Skin of body (tissue), 2 donors: Measurements from ENCODE around the gene SIVA1. TPM values are rescaled to one million over a fixed set of nuclear protein-coding genes. Genes with fewer than 3 reads are reported as not detected.
"Not testable (repeated sequence)": the region's sequence is repeated elsewhere in the genome, so short reads cannot be mapped to it uniquely, and the experiment has no call there.

Experiments
- DNase-seq: peaks from one replicate; lab custom pipeline; 2025; lab: John Stamatoyannopoulos, UW
- total RNA-seq: library from RNA; depleted of rRNA; stranded (reverse); fragments of >200 nt; gene quantifications from one replicate; pipeline ENCODE4 v1.2.3, GENCODE V29; 2014

The SIVA1 gene
- total RNA-seq, 1 donor from 2014 or later = 40.1 TPM

DNA sequence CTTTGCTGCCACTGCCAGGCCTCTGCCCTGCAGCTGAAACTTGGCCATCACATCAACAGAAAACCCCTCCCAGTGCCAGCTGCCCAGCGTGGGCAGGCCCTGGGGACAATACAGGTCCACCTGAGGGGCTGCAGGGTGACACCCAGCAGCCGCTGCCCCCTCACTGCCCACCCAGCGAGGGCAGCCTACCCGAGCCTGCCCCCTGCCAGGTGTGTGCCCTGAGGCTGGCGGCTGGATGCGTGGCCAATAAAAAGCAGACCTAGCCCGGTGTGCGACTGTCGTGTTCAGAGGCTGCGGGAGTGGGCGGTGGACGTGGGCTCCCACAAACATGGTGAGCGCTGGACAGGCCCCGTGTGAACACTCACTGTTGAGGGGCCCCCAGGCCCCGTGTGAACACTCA is 33.6 kb upstream of the SIVA1 start:
- DNase-seq = no peak

DNA sequence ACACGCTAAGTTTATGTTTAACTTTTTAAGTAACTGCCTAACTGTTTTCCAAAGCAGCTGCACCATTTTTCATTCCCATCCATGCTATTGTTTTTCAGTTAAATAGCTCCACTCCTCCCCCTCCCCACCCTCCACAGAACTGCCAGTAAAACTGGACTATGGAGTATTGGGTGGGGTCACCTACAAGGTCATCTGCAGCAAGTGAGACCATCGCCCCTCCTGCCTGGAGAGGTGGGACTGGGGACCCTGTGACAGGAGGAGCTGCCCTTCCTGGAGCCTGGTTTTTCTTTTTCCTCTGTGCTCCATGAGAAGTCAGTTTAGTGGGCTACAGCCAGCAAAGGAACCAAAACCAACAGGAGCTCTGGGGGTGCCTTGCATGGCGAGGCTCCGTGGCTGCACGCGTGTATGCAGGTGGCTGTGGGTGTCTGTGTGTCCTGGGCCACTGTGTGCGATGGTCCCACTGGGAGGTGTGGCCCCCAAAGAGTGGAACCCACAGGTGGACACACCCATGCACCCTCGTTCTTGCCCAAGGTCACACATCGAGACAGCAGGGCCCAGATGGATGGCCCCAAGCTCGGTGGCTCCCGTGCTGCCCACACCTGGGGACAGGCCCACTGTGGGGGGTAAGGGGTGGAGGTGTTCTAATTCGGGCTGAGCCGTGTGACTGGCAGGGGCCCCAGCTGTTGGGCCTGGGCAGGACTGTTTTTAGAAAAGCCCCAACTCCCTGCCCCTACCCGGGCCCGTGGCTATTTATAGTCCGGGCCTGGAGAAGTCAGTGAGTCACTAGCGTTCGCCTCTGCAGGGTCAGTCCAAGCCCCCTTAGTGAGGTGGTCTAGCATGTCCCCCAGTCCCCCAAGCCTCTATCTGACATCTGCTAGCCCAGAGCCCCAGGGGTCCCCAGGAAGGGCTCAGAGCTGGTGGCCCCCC is 31.2 kb upstream of the SIVA1 start:
- no peak for DNase-seq

DNA sequence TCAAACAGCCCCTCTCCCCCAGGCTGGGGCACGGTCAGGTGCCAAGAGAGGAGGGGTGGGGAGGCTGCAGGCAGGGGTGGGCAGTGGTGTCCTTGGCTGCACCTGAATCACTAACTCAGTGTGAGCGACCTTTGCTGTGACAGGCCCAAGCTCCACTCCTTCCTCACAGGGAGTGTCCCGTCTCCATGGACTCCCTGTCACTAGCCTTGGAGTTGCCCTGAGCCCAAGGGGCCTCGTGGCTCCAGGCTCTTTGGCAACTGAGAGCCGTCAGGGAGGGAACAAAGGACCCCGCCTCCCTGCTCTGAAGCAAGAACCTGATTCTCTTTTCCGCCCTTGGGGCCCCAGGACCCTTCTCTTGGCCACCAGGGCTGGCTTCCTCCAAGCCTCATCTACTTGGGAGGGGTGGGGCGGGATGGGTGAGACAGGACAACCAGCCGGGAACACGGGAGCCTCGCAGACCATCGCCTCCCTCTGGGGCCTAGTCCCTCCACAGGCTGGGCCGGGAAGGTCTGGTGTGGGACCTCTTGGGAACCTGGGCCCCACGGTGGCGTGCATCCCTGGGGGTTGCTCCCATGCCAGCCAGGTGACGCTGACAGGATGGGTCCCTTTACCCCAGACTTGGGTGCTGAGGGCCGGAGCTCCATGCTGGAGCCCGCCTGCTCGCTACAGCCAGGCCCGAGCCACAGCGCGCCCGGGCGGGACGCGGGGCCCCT is 29.9 kb upstream of the SIVA1 start:
- DNase-seq = no peak

DNA sequence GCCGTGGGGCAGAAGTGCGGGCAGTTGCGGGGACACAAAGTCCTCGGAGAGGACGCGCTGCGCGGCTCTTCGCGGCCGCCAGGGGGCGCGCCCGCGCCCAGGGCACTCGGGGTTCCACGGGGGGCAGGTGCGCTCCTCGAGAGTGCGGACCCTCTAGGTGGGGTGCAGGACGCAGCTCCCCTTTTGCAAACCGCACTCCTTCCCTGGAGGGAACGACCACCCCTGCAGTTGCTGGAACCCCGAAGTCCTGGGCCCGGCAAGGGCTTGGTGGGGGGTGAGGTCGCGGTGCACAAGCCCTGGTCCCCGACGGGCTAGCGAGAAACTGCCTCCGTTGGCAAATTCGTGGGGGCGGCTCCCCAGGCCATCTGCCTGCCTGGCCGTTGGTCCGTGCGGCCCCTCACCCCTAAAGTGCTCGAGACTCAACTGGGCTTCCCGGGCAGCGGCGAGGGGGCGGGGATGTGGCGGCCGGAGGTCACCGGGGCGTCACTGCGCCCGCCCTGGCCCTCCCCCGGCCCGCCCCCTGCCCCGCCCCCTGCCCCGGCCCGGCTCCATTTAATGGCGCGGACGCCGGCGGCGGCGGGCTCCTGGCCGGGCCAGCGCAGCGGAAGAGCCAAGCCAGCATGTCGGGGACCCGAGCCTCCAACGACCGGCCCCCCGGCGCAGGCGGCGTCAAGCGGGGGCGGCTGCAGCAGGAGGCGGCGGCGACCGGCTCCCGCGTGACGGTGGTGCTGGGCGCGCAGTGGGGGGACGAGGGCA is 29.1 kb upstream of the SIVA1 start, which contains the start of gene ADSS1:
TSS of gene ADSS1 (plus strand) at position 579 of the 756 bp plus-strand sequence. CDS start at position 621, 42 bp downstream.
- DNase-seq = no peak

DNA sequence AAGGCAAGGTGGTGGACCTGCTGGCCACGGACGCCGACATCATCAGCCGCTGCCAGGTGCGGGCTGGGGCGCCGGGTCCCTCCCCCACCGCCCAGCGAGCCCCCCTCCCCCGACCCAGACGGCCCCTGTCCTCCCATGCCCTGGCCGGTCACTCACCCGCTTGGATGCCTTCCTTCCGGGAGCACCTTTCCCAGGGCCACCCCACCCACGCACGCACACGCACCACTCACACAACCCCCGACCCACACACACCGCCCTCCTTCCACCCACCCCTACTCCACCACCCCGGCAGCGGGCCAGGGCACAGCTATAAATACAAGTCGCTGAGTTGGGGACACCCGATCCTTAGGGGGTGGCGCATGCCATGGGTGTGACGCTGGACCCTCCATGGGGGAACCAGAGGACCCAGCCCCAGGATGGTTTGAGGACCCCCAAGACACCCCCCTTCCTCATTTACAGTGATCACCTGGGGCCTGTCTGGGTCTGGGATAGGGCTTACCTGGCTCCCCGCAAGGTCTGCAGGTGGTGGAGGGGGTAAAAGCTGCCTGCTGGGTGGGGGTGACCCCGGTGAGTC is 28.5 kb upstream of the SIVA1 start:
- DNase-seq = no peak

DNA sequence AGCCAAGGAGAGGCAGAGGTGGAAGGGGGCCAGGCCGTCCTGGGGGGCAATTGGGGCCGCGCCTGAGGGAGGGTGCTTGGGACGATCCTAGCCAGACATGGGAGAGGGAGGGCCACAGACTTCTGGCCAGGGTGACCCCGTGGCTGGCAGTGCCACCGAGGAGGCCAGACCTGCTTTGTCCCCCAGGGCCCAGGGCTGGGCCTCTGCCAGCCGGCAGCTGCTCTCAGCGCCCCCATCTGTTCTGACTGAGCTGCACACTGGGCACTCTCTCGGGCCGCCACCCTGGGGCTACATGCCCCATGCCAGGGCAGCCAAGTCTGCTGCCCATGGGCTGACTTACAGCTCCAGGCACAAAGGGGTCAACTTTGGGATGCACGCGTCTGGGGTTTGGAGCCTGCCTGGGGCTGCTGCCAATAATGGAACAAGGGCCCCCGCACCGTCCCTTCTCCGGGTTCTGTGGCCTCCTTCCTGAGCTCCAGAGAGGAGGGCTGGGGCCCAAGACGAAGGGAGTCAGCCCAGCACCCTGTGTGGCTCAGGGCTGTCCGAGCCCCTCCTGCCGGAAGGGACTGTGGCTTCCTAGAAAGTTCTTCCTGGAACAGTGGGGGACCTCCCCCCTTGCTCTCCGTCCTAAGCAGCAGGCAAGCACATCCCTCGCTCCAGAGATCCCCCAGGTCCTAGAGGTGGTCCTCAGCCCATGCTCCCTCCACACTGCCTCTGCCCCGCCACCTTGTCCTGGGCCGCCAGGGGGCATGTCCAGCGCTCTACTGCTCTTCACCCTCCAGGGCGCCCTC is 27.8 kb upstream of the SIVA1 start:
- peak; percentile 25 for DNase-seq

DNA sequence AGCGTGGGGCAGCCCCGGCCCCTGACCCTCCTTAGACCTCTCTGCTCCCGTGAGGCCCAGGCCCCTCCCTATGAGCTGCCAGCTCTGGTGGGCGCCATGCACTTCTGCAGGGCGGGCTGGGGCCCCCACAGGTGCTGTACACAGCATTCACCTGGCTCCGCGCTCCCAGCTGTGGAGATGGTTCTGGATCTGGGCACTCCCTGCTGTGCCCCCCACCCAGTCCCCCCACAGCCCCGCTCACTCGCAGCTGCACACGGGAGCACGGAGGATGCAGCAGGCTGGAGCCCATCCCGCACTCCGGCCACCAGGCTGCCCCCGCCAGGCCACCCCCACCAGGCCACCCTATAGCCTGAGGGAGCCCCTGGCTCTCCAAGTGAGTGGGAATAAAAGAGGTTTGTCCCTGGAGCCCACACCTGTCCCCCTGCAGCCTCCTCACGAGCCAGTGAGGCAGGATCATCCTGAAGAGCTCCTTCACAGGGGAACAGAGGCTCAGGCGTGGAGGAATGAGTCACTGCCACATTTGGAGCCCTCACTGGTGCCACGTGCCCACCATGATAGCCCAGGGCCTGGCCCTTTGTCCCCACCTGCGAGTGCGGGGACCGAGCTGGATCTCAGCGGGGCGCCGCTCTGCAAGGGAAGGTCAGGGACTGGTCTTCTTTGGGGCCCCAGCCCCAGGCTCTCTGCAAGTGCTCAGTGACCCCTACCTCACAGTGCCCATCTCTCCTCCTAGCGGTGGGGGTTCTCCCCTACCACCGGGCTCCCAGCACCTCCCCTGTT is 27.0 kb upstream of the SIVA1 start:
- no peak for DNase-seq

DNA sequence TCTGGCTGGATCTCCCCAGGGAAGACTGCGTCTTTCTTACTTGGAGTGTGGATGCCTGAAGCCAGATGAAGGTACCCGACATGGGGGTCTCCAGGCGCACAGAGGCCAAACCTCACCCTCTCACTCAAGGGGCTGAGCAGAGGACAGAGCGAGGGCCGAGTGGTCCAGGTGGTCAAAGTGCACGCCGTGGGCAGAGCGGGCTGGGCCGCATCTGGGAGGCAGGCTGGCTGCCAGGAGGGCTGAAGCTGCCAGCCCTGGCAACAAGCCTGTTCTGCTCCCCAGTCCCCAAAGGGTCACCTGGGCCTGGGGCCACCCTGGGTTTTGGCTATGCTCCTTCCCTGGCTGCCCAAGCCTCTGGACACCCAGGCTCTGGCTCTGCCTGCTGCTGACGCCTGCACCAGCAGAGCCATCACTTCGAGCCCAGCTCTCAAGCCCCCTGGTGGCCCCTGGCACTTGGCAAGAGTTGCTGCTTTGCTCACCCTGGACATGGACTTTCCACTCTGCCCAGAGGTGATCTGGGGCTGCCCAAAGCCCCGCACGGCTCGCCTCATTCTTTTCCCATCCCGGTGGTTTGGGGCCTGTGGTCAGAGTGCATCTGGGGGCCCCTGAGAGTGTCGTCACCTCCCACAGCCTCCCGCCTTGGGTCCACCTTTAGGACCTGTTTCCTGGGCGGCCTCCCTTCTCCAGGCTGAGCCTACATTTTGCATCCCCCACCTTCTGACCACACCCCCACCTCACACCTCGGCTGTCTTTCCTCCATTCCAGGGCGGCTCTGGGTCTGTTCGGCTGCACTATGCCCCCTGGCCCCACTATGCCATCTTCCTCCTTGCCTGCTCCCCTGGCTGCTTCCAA is 26.1 kb upstream of the SIVA1 start:
- DNase-seq = no peak

DNA sequence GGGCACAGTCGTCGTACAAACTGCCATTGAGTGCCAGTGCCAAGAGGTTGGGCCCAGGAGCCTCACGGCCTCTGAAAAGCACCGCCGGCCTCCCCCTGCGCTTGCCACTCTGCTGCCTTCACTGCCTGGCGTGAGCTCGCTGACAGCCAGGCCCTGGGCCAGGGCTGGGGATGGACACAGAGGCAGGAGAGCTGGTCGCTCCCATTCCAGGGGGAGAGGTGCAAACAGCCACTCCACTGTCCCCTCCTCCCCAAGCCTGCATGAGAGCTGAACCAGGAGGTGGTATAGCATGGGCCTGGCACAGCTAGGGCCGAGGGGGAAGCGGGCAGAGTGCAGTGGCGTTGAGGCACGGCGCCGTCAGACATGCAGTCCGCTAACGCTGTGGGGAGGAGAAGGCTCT is 24.3 kb upstream of the SIVA1 start:
- no peak for DNase-seq

DNA sequence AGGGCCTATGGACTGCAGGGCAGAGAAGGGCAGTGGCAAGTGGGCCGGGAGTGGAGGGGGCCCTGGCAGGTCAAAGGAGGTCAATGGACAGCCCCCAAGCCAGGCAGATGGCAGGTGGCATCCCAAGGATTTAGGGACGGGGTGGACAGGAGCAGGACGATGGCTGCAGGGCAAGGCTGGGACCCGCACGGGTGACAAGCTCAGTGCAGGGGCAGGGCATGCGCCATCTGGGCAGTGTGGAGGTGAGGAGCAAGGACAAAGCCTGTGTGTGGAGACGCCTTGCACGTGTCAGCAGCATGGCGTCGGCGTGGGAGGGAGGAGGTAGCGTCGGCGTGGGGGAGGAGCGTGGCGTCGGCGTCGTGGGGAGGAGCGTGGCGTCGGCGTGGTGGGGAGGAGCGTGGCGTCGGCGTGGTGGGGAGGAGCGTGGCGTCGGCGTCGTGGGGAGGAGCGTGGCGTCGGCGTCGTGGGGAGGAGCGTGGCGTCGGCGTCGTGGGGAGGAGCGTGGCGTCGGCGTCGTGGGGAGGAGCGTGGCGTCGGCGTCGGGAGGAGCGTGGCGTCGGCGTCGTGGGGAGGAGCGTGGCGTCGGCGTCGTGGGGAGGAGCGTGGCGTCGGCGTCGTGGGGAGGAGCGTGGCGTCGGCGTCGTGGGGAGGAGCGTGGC is 23.6 kb upstream of the SIVA1 start:
- not testable (repeated sequence) for DNase-seq

DNA sequence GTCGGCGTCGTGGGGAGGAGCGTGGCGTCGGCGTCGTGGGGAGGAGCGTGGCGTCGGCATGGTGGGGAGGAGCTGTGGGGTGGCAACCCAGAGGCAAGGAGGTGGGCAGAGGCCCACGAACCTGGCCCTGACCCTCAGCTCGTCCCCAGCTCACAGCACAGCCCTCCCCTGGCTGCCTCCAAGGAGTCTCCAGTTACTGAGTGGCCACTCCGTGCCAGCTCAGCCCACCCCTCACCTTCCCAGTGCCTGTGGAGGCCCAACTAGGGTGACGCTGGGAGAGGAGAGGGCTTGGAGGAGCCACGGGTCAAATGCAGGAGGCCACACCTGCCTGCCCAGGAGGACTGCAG is 23.1 kb upstream of the SIVA1 start:
- no peak for DNase-seq

DNA sequence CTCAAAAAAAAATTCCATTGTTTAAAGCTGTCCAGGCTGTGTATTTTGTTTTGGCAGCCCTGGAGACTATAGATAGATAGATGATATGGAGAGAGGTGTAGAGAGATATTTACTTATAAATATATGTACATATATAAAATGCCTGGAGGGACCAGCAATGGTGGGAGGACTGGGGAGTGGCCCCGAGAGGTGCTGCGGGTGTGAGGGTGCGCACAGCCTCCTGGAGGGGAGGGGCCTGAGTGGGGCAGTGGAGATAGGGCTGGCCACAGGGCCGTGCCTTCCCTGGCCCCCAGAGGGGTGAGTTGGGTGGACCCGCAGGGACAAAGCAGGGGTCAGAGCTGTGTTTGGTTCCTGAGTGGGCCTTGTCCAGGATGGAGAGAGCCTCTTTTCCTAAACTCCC is 22.5 kb upstream of the SIVA1 start:
- DNase-seq = no peak

DNA sequence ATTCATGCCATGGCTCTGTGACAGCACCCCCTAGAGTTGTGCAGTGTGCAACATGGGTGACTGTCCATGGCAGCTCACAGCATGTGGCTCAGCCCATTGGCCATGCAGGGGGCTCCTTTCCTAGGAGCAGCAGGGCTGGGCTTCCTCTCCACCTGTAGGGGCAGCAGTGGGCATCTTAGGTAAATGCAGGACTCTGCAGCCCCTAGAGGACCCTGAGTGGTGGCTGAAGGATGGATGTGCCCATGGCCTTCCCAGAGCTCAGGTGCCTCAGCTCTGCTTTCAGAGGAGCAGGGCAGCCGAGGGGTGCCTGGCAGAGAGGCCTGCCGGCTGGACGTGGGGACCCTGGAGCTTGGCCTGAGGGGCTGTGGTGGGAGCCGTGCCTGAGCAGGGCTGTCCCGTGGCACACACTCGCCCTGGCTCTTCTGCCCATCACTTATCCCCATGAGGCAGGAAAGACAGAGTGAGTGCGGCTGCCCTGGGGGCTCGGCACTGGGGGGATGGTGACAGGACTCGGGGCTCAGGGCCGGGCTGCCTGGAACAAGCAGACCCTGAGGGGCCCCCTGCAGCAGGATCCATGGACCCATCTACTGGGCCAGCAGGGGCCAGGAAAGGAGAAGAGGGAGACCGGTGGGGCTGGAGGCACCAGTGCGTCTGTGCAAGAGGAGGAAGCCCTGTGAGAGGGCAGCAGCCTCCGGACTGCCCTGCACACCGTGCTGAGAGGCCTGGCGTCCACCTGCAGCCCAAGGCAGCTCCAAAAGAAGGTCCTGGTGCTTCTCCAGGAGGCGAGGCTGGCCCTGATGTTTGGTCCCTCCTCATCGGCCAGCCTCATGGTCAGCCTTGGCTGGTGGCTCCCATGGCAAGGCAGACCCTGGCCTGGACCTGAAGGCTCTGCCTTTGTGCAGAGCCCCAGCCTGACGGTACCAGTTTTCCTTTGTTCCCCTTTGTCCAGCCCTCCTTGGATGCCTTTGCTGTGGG is 21.3 kb upstream of the SIVA1 start:
- DNase-seq = no peak

DNA sequence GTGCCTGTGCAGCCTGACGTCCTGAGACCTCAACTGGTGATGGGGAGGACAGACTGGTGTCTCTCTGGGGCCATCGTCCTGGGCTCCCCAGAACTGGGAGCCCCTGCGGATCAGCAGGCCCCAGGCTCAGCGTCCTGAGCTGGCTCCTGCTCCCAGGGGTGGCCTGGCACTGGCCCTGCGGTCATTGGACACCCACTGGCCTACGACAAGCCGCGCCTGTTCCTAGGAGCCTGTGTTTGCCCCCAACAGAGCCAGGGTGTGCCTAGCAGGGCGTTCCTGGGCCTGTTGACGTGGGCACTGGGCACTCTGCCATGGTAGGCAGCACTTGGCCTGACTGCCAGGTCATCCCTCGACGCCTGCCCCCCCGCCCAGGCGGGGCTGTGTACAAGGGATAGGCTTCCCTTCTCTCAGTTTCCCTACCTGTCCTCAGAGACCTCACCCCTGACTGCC is 20.6 kb upstream of the SIVA1 start:
- DNase-seq = no peak

DNA sequence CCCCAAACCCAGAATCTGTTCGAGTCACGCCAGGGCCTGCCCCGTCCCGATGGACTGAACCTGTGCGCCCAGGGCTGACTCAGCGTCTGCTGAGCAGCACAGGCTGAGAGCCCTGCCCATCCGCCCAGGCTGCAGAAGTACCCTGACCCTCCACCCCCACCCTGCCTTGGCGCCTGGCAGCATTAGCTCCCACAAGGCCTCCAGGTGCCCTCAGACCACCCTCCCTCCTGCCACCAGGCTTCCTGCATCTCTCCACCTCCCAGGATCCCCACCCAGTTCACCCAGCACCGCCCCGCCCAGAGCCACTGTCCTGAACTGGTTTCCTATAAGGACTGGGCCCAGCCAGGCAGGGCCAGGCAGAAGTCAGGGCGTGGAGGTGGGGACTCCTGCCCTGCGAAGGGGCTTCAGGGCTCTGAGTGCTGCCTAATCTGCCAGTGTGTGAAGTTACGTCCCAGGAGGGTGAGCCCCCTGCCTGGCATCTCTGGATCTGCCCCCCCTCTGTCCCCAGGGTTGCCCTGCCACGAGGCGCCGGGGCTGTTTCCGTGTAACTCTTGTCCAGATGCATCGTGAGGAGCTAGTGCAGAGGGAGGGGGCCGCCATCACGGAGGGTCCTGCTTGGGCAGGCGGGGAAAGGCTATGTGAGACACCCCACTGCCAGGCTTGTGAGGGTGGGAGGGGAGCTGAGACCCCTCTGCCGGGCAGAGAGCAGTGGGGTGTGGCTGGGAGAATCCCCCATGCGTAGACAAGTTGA is 19.8 kb upstream of the SIVA1 start:
- DNase-seq = no peak

DNA sequence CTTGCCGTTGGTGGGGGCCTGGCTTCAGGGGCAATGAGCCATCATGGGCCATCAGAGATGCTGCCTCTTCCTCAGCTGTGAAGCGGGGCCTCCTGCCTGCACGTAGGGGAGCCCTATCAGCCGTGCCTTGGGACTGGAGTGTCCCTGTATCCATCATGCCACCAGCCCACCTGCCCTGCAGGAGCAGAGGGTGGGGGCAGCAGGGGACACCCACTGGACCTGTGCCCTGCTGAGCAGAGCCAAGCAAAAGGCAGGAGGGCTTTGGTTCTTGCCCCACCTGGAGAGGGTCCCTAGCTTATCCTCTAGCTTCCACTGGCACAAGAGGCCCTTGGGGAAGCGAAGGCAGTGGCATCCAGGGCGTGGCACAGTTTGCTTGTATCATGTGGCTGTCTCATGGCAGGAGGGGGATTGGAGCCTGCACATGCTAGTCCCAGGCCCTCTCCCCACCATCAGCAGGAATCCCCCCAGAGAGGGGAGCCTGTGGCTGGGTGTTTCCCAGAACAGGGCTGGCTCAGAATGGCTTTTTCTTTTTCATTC is 18.8 kb upstream of the SIVA1 start:
- no peak for DNase-seq
